Lung microvascular endothelial cell (primary cell): ENCODE results near the gene SCNN1A. TPM values are rescaled to one million over a fixed set of nuclear protein-coding genes. Genes with fewer than 3 reads are reported as not detected.

ENCODE experiments used
- DNase-seq, 2 donors: peaks; one replicate each; pipeline versions ENCODE4 v3.0.0 to v3.0.0-alpha.2; 2010; ENCODE audit warnings: low read depth in 2 of 2
- total RNA-seq: library from RNA; depleted of rRNA; stranded (reverse); fragments of >200 nt; gene quantifications from 2 replicates; pipeline ENCODE4 v1.2.1, GENCODE V29; 2014

Gene SCNN1A
- total RNA-seq, 1 donor from 2014 or later, result 0.20 TPM

DNA sequence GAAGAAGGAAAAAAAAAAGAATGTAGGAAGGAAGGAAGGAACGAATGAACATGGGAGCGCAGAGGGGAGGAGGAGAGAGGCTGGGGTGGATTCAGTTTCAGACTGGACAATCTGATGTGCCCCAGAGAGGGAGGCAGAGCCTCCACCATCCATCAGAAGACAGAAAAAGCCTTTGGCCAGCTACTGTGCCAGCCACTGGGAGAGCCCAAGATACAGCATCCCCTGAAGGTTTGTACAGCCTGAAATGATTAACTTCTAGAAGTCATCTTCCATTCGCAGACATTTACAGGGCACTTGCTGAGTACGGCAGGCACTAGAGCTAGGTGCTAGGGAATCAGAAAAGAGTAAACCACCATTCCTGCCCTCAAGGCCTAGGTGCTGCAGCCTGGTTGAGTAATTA is 55.9 kb downstream of the SCNN1A start:
- DNase-seq, result no peak

DNA sequence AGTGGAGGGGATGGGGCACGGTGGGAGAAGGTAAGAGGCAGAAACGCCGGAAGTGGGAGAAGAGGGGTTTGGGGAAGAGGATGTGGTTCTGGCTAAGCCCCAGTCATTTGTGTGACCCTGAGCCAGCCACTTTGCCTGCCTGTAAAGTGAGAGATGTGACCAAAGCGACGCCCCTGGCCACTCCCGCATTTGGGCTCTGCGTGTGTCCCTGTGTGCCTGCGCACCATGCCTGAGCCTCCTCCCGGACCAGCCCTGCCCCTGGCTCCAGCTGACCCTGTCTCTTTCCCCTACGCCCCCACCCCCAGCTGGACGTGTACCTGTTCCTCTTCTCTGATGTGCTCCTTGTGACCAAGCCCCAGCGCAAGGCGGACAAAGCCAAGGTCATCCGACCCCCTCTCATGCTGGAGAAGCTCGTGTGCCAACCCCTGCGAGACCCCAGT is 56.9 kb downstream of the SCNN1A start:
- no peak for DNase-seq

DNA sequence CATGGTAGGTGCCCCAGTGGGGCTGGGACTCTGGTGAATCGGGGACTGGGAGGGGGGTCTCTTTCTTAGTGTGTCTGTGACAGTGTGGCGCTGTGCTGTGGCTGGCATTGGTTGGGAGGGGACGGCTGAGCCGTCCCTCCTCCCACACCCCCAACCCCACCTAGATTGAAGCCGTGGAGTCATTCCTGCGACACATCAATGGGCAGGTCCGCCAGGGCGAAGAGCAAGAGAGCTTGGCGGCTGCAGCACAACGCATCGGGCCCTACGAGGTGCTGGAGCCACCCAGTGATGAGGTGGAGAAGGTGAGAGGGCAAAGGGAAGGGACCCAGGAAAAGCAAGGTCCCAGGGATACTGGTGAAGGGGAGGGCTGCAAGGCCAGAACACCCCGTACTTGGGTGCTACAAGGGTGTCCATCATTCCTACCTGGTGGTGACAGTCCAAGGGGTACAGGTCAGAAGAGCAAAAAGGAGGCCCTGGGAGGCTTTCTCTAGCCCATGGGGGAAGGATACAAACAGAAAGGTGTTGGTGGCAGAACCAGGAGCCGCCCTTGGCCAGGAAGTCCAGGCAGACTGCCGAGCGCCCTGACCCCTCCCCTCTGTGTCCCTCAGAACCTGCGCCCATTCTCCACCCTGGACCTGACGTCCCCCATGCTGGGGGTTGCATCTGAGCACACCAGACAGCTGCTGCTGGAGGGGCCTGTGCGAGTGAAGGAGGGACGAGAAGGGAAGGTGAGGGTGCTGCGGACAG is 57.5 kb downstream of the SCNN1A start:
- no peak for DNase-seq

DNA sequence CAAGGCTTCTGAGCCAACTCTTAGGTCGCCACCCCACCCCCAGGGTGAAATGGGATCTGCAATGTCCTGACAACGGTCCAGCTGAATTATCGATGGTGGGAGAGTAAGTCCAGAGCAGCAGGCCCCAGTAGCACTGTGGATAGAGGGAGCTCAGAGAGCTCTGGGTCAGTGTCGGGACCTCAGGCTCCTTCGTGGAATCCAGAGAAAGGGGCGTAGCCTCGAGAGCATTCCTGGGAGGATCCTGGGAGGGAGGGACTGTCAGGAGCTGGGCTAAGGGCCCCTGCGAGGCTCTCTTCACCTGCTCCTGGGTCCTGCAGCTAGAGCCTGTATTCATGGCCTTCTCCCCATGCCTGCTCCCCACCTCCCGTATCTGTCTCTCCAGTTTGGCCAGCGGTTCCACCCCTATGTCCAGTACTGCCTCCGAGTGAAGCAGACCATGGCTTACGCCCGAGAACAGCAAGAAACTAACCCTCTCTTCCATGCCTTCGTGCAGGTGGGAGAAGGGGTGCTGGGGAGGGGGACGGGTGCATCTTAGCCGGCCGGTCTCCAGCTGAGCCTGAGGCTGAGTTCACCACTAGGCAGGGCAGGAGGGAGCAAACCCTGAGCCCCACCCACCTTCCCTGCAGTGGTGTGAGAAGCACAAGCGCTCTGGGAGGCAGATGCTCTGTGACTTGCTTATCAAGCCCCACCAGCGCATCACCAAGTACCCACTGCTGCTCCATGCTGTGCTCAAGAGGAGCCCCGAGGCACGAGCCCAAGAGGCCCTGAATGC is 58.3 kb downstream of the SCNN1A start:
- DNase-seq, result no peak

DNA sequence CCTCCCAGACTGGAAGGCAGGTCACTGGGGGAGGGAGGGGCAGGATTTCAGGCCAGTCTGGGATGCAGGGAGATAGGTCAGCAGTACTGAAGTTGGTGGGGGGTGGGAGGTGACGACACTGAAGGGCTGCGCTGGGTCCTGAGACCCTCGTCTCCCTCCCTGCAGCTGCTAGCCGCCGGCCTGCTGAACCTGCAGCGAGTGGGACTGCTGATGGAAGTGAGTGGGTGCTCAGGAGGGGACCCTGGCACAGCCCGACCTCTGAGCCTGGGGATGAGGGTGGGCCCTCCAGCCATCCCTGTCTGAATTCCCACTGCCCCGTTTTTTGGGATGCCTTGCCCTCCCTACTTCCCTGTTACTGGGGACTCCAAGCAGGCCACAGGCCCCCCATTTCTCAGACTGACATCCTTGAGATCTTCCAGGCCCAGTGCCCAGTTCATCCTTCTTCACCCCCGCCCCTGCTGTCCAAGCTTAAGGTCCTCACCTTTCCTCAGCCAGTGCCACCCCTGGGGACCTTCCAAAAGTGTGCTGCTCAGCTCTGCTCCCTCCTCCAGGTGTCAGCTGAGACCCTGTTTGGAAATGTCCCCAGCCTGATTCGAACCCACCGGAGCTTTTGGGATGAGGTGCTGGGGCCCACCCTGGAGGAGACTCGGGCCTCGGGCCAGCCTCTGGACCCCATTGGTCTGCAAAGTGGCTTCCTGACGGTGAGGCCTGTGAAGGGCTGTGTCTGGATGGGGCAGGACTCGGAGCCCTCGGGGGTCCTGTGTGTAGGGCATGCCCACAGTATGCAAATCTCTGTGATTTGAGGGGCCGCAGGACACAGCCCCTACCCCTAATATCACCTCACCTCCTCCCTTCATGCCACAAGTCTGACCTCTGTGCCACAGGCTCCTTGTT is 59.4 kb downstream of the SCNN1A start:
- DNase-seq, result no peak

DNA sequence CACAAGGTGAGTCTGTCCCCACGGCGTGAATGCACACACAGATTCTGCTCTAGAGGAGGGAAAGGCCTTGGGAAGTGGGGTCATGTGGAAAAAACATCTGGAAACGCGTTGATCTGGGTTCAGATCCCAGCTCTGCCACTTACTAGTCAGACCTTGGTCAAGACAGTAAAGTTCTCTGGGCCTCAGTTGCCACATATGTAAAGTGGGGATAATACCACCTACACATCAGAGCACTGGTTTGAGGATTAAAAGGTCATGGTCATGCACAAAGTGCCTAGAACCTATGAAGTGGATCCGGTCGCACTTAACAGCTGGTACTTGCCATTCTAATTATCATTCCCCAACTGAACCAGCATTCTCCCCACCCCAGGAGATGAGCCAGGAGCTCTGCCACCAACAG is 60.2 kb downstream of the SCNN1A start:
- no peak for DNase-seq

DNA sequence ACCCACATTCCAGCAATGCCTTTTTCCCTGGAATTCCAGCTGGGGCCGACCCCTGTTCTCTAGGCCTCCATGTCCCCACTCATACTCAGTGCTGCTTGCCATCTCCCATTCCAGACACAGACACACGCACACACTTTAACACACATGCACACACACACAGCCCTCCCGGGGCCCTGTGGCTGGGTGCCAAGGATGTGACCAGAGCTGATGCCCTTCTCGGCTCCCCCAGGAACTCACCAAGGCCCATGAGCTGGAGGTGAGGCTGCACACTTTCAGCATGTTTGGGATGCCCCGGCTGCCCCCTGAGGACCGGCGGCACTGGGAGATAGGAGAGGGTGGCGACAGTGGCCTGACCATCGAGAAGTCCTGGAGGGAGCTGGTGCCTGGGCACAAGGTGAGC is 60.6 kb downstream of the SCNN1A start:
- no peak for DNase-seq

DNA sequence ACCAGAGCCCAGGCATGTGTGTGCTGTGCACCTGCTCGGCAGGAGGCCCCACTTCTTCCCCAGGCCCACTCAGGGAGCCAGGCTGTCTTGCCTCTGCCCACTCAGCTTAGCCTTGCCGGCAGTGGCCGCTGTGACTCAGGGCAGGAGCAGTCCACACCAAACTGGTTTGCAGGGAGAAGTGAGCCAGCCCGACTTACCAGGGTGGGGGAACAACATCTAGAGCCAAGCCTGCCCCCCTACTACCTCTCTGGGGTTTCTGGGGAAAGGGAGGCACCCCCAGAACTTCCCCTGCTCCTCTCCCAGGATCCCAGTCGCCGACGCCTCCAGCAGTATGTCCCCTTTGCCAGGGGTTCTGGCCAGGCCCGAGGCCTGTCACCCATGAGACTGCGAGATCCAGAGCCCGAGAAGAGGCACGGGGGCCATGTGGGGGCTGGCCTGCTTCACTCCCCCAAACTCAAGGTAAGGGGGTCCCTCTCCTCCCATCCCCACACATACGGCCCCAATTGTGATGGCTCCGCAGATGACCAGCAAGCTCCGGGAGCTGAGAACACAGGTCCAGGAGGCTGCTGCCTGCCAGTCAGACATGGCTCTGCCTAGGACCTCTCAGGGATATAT is 61.9 kb downstream of the SCNN1A start:
- no peak for DNase-seq

DNA sequence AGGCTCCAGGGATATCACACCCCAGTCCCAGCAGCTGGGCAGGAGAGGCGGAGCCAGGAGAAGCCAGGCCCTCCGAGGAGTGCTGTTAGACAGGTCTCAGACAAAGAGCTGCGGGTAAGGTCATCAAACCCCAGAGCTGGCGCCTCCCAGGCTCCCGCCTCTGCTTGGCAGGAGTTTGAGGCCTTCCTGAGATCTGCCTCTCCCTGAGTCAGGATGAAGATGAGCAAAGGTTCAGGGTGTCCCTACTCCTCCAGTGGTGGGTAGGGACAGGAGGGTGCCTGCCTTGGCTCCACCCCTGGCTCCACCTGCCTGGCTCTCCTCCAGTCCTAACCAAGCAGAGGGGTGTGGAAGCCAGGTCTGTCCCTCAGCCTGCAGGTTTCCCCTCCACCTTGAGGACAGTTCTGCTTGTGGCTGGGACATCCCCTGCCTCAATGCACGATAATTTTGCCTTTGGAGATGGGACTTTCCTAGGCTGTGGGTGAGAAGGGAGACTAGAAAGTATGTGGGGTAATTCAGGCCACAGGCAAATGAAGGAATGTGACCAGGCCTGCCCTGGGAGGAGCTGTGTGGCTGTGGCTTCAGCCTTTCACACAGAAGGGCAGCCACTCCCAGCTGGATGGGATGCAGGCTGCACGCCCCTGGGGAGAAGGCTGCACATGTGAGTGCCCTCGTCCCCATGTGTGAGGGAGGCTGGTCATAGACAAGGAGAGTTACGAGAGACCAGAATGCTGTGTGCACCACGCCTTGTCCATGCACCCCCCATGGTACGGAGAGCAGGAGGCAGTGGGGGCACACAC is 62.6 kb downstream of the SCNN1A start:
- no peak for DNase-seq

DNA sequence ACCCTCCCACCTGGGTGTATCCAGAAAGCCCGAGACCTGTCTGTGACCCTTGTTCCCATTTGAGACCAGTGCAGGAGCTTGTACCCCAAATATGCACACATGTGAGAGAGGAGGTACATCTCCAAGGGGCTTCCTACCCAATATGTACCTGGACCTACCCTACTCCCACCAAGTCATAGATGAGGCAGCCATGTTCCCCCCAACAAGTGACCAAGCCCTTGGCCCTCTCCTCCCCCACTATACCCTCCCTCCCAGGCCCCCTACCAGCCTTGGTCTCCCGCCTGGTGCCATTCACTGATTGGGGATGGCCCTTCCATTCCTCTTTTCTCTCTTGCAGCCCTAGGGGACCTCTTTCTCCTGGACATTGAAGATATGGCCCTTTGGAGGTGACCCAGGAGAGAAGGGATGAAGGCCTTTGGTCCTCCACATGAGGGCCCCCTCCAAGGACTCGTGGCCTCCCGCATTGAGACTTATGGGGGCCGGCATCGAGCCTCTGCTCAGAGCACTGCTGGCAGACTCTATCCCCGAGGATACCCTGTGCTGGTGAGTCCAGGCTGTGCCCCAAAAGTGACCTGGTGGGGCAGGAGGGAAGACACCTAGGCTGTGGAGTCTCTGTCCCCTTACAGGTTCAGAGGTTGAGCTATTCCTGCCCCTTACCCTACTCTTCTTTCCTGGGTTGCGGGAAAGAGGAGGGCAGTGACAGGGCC is 63.4 kb downstream of the SCNN1A start:
- no peak for DNase-seq

DNA sequence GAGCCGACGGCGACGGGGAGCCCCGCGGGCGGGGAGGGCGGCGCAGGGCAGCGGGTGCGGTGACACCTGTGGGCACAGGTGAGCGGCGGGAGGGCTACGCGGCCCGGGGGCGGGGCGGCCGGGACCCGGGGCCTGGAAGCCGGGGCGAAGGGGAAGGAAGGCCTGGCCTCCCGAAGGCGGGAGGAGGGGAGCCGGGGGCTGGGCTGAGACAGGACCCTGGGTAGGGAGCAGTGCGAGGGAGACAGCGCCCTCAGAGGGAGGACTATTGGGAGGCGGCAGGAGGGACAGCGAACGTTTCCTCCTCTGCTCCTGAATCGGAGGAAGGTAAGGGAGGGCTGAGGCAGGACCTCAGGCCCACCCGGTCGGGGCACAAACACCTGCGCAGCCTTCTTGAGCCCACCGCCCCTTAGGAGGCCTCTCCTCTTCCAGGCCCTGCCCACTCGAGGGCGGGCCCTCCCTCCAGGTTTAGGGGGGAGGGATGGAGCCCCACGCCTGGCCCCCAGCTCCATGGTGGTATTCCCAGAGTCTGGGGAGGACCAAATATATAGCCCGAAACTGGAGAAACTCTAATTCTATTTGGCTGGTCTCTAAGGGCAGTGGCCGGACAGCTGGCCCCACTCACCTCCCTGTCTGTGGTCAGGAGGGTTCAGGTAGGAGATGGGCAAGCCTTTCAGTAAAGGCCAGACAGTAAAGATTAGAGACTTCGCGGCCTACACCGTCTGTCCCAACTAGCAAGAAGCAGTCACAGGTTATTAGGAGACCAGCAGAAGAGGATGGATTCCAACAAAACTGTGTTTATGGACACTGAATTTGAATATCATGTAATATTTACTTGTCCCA is 64.4 kb downstream of the SCNN1A start:
- no peak for DNase-seq

DNA sequence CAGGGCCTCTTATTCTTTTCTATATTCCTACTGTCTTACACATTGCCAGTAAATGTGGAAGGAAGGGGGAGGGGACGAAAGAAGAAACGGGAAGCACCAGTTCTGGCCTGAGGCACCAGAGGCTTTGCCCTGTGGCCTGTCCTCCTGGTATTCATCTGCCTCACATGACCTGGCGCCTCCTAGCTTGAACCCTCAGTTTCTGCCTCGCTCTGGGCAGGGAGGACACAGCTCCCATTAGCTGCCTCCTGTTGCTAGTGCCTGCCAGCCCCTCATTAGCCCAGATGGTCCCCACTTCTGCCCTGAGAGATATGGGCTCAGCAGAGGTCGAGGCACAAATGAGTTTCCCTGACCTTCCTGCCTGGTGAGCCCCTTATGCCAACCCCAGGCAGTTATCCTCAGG is 67.8 kb downstream of the SCNN1A start:
- DNase-seq, result no peak

DNA sequence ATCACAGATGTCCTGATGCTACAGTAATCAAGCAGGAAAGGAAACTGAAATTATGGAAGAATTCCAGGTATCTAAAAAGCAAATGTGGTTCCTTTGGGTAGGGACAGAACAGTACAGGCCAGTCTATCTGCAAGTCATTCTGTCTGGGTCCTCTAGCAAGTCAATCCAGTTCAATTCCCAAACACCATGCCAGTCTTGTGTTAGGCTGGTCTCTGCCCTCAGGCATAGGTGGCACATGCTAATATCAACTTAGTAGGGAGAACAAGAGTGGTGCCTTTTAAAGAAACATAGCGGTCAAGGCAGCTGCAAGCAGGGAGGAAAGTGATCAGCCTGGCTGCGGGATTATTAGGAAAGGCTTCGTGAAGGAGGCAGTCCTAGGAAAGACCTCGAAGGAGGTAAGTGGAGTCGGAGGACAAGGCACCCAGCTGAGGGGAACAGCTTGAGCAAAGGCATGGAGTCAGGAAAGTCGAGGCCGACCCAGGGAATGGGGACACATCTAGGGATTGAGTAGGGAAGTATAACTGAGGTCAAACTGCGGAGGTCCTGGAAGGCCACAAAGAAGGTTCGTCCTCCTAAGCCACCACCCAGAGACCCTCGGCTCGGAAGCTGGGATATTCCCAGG is 68.7 kb downstream of the SCNN1A start:
- no peak for DNase-seq

DNA sequence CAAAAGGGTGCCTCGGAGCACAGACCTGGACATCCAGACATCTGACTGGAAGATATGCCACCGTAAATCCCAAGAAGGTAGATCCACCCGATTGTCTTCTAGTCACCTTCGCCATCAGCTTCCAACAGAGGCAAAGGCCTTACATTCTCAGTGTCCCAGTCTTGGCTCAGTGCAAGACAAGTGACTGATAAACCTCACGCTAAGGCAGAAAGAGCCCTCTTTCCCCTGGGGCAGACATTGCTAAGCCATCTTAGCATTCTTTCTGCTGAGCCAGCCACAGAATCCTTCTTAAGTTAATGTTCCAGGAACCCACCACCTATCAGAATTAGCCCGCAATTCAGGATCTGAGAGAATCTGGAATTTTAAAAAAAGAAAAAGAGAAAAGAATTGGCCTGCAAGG is 69.2 kb downstream of the SCNN1A start:
- no peak for DNase-seq

DNA sequence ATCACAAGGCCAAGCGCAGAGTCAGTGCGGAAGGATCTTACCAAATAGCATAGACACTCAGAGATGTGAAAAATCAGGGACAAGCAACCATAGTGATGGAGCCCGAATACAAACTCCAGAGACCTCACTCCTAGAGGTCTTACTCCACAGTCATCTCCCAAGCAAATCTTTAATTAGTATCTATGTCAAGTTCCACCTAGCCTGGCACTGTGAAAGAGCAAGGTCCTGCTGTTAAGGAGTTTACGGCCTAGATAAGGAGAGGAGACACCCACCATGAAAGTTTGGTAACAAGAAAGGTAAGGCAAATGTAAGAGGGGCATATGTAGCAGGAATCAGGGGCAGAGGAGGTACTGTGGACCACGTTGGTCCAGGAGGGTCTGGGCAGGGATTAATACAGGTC is 72.3 kb downstream of the SCNN1A start:
- no peak for DNase-seq

DNA sequence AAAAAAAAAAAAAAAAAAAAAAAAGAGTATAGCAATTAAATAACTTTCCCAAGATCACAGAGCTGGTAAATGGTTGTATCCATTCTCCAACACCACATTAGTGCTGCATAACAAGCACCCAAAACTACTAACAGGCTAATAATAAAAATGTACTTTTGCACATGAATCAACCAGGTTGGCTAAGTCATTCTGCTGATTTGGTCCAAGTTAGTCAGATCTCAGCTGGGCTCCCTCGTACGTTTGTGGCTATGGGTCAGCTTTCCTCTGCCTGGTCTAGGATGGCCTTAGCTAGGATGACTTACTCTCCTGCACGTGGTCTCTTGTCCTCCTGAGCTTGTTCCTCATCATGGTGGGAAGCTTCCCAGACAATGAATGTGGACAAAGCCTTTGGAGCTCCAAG is 72.7 kb downstream of the SCNN1A start:
- no peak for DNase-seq

DNA sequence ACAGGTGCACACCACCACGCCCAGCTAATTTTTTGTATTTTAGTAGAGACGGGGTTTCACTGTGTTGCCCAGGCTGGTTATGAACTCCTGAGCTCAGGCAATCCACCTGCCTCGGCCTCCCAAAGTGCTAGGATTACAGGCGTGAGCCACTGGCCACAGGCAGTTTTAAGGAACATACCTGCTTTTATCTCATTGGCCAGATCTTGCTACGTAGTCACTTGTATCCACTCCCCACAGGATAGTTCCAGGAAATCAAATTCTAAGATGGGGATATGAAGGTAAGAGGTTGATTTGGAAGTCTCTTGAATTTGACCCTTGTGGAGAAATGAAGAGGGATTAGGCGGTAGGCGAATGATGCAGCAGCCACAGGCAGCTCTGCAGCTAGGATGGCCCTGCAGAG is 73.6 kb downstream of the SCNN1A start:
- DNase-seq, result no peak

DNA sequence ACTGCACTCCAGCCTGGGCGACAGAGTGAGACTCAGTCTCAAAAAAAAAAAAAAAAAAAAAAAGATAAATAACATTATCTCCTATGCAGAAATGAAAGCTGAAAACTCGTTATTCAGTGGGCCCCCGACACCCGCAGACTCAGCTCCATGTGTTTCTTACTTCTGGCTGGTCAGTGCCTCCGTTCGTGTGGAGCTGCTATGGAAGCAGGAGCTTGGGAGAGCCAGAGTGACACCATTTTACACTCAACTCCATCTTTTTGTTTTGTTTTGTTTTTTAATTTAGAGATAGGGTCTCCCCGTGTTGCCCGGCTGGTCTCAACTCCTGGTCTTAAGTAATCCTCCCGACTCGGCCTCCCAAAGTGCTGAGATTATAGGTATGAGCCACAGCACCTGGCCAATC is 78.2 kb downstream of the SCNN1A start:
- DNase-seq, result no peak
